Memory B cell (primary cell): ENCODE measurements around the gene TDP1.
"Not testable (repeated sequence)": the region's sequence is repeated elsewhere in the genome, so short reads cannot be mapped to it uniquely, and the experiment has no call there.

Experiments
- ATAC-seq: fragments of 150-1000 bp; cut with Tn5 transposase; 2 replicates; pipeline ENCODE4 v1.10.0; 2021; ENCODE audit warnings: low read depth, mild to moderate bottlenecking, moderate library complexity
- DNase-seq, 2 donors: peaks; one replicate each; pipeline ENCODE4 v3.0.0; 2022; ENCODE audit warnings: low spot score in 2 of 2
- H3K27ac Mint-ChIP-seq: one replicate; pipeline ENCODE4 v1.8.0; 2022; ENCODE audit warnings: mild to moderate bottlenecking, moderate library complexity, mixed read lengths
- H3K27me3 Mint-ChIP-seq: one replicate; pipeline ENCODE4 v1.8.0; 2022; ENCODE audit warnings: mixed read lengths
- H3K36me3 Mint-ChIP-seq: one replicate; pipeline ENCODE4 v1.8.0; 2022; ENCODE audit warnings: mild to moderate bottlenecking, mixed read lengths
- H3K4me1 Mint-ChIP-seq: one replicate; pipeline ENCODE4 v1.8.0; 2022; ENCODE audit warnings: mixed read lengths
- H3K4me3 Mint-ChIP-seq: one replicate; pipeline ENCODE4 v1.8.0; 2022; ENCODE audit warnings: mild to moderate bottlenecking, moderate library complexity, mixed read lengths
- H3K9me3 Mint-ChIP-seq: one replicate; pipeline ENCODE4 v1.8.0; 2022; ENCODE audit warnings: mixed read lengths

TDP1 gene

DNA sequence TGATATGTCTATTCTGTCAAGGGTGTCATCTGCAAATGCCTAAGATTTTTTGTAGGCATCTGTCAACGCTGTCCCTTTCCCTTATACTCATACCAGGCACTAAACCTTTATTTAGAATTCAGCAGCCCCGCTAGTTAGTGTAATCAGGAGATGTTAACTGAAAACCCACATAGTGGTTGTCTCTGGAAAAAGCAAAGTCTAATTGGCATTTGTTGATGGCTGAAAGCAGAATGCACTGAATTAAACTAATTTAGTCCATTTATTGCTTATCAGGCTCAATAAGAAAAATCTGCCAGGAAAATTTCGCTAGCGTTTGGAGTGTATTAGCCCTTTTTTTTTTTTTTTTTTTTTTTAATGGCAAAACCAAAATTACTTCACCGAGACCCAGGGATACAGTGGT is 34.5 kb downstream of the TDP1 start:
- Mint-ChIP-seq H3K4me1 (no peaks in the 10 kb centered on the region), H3K4me3 (no peak overlapping the region), H3K36me3 (peaks cover 36% of the 10 kb centered on the region), H3K9me3 (no peaks in the 10 kb centered on the region), H3K27me3 (no peaks in the 10 kb centered on the region), H3K27ac (no peak overlapping the region)
- DNase-seq, result no peak
- ATAC-seq, result no peak

GRCh38 chr14:89990623-89991275 is 35.0 kb downstream of the TDP1 start:
- no peak for DNase-seq
- no peaks in the 10 kb centered on the region for H3K27me3 Mint-ChIP-seq
- H3K4me1 Mint-ChIP-seq, result no peaks in the 10 kb centered on the region
- H3K27ac Mint-ChIP-seq, result no peak overlapping the region
- ATAC-seq, result no peak
- no peaks in the 10 kb centered on the region for H3K9me3 Mint-ChIP-seq
- no peak overlapping the region for H3K4me3 Mint-ChIP-seq
- peaks cover 40% of the 10 kb centered on the region for H3K36me3 Mint-ChIP-seq

DNA sequence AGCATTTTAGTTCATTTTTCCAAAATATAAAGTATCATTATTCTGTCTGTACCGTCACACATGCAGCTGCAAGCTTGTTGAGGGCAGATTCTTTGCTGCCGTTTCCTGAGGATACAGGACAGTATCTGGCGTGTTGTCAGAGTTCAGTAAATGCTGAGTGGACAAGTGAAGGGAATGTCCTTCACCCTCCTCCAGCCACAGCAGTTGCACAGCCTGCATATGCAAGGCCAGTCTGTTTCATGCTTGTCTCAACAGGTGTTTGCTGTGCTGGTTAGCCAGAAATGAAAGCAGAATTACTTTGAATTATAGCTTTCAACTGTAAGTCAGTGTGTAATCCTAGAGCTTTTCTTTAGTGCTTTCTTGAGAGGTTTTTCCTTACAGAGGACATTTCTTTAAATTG is 36.5 kb downstream of the TDP1 start:
- no peak overlapping the region for H3K27ac Mint-ChIP-seq
- H3K4me3 Mint-ChIP-seq, result no peak overlapping the region
- H3K36me3 Mint-ChIP-seq, result peaks cover 50% of the 10 kb centered on the region
- H3K4me1 Mint-ChIP-seq, result no peaks in the 10 kb centered on the region
- ATAC-seq (no peak), DNase-seq (no peak)
- H3K27me3 Mint-ChIP-seq, result no peaks in the 10 kb centered on the region
- H3K9me3 Mint-ChIP-seq, result no peaks in the 10 kb centered on the region

- H3K36me3 Mint-ChIP-seq, result peaks cover 47% of the 10 kb centered on the region
Measured at GRCh38 chr14:89996963-89997362, 41.2 kb downstream of the TDP1 start.

DNA sequence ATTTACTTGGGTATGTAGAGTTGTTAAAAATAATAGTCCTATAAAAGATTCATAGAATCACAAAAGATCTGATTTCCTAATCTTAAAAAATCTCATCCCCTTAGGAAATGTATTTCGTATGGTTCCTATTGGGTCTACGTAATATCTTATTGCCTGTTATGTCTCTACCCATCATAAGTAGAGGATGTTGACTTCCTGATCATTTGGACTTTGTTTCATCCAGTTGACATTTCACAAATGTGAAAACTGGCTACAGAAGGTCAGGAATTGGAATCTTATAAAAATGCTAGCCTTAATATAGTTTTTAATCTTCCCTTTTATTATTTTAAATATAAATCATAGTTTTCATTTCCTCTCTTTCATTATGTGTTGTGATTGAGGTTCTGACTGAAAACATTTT is 45.2 kb downstream of the TDP1 start:
- H3K9me3 Mint-ChIP-seq, result no peaks in the 10 kb centered on the region
- H3K4me3 Mint-ChIP-seq, result no peak overlapping the region
- H3K36me3 Mint-ChIP-seq, result peaks cover 43% of the 10 kb centered on the region
- no peaks in the 10 kb centered on the region for H3K4me1 Mint-ChIP-seq
- ATAC-seq, result no peak
- DNase-seq, result no peak
- no peaks in the 10 kb centered on the region for H3K27me3 Mint-ChIP-seq
- H3K27ac Mint-ChIP-seq, result no peak overlapping the region

More at GRCh38 chr14:89996963-89997362, 41.2 kb downstream of the TDP1 start:
- no peak overlapping the region for H3K27ac Mint-ChIP-seq
- H3K4me3 Mint-ChIP-seq, result no peak overlapping the region
- no peaks in the 10 kb centered on the region for H3K9me3 Mint-ChIP-seq
- no peak for ATAC-seq
- no peaks in the 10 kb centered on the region for H3K4me1 Mint-ChIP-seq
- H3K27me3 Mint-ChIP-seq, result no peaks in the 10 kb centered on the region
- DNase-seq, result no peak

DNA sequence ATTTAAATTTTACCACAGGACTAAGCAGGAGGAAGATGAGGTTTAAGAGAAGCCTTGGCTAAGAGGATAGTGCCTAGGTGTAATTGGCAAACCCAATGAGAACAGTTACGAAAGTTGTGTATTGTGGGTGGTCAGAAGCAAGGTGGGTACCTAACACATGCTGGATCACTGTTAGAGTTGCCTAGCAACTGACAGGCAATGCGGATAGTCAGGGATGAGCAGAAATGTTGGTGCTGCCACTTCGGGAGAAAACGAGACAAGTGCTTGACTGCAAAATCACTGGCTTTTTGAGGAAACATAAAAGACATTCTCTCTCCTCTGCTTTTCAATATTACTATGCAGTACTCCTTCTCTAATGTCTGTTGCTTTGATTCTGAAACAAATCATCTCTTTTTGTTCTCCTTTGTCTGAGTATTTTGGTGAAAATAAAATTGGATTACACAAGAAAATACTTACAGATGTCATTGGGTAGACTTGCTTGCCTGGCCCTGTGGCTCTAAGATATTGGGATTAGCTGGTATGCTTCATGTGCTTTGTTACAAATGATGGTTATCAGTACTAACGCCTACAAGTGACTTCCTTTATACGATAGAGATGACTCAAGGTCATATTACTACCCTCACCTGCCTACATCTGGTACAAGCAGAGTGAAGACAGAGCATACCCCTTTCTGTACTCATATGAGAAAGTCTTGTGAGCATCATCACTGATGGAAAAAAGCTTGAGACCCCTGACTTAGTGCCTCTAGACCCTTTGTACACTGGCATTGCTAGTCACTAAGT is 48.0 kb downstream of the TDP1 start:
- ATAC-seq (no peak), DNase-seq (no peak)
- Mint-ChIP-seq H3K9me3 (no peaks in the 10 kb centered on the region), H3K27ac (peak overlapping the region; percentile 53), H3K36me3 (peaks cover 37% of the 10 kb centered on the region), H3K27me3 (no peaks in the 10 kb centered on the region), H3K4me1 (no peaks in the 10 kb centered on the region), H3K4me3 (no peak overlapping the region)

DNA sequence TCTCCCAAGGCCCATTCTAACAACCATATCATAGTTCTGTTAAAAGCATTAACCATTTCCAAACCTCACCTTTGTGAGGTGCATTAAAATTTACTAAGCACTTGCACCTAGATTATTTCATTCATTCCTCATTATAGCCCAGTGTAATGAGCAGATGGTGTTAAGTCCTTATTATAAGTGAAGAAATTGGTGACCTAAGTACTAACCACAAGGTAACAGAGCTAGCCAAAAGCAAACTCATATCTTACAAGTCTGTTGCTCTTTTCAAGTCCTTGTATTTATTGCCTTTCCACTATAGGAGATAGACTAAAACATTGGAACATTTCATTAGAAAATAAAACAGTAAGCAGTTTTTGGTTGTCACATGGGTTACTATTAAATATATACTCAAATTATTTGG is 49.7 kb downstream of the TDP1 start:
- peaks cover 47% of the 10 kb centered on the region for H3K36me3 Mint-ChIP-seq

GRCh38 chr14:90005939-90006530 is 50.3 kb downstream of the TDP1 start:
- Mint-ChIP-seq H3K36me3 (peaks cover 50% of the 10 kb centered on the region), H3K4me1 (no peaks in the 10 kb centered on the region), H3K4me3 (no peak overlapping the region), H3K27ac (no peak overlapping the region), H3K27me3 (no peaks in the 10 kb centered on the region), H3K9me3 (peaks cover under 1% of the 10 kb centered on the region)
- DNase-seq, result no peak
- no peak for ATAC-seq

More for the DNA sequence above, 49.7 kb downstream of the TDP1 start:
- DNase-seq (no peak), ATAC-seq (no peak)
- Mint-ChIP-seq H3K27me3 (no peaks in the 10 kb centered on the region), H3K4me1 (no peaks in the 10 kb centered on the region), H3K4me3 (no peak overlapping the region), H3K9me3 (no peaks in the 10 kb centered on the region), H3K27ac (no peak overlapping the region)

DNA sequence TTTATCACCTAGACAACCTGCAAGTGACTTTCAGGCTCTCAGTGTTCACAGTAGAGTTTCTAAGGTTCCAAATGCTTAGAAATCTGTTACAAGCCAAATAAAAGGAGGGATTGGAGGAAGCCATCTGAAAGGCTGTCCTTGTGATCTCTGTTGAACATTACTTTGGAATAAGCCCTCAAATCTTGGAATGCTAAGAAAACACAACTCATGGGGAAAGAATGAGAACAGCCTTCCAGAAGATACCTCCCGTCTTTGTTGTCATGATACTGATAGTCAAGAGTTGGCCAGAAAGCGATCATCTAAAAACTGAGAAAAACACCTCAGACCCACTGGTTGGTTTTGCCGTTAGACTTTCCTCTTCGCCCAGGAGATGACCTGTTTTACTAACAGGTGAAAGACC is 61.6 kb downstream of the TDP1 start:
- H3K4me1 Mint-ChIP-seq, result peaks cover 2% of the 10 kb centered on the region
- no peaks in the 10 kb centered on the region for H3K27me3 Mint-ChIP-seq
- ATAC-seq (no peak), DNase-seq (no peak)
- H3K36me3 Mint-ChIP-seq, result peaks cover 44% of the 10 kb centered on the region
- H3K4me3 Mint-ChIP-seq, result no peak overlapping the region
- H3K9me3 Mint-ChIP-seq, result peaks cover 3% of the 10 kb centered on the region
- no peak overlapping the region for H3K27ac Mint-ChIP-seq

DNA sequence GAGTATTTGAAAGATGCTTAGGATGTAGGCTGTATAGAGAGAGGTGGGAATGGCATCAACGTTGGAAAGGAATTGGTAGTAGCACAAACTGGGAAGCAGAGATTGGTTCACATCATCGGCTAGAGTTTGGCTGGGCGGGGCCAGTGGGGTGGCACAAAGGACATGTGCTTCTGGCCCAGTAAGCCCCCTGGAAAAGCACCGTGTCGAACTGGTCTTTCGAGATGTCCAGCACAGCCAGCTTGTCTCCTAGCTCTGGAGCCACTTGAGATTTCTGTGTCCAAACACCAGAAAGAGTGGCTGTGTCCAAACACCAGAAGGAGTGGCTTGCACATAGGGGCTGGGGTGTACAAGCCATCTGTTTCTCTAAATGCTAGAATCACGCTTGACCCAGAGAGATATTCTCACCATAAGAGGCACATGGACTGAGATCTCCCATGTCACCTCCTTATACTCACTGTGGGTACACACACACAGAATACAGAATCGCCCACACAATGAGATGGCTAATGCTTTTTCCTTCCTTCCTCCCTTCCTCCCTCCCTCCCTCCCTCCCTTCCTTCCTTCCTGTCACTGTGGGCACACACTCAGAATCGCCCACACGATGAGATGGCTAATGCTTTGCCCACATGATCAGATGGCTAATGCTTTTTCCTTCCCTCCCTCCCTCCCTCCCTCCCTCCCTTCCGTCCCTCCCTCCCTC is 64.2 kb downstream of the TDP1 start:
- Mint-ChIP-seq H3K27ac (no peak overlapping the region), H3K9me3 (peaks cover 1% of the 10 kb centered on the region), H3K4me1 (no peaks in the 10 kb centered on the region), H3K4me3 (no peak overlapping the region), H3K27me3 (no peaks in the 10 kb centered on the region), H3K36me3 (peaks cover 48% of the 10 kb centered on the region)
- ATAC-seq, result no peak
- DNase-seq, result no peak

GRCh38 chr14:90023176-90023896 is 67.6 kb downstream of the TDP1 start:
- H3K4me3 Mint-ChIP-seq, result no peak overlapping the region
- H3K27me3 Mint-ChIP-seq, result no peaks in the 10 kb centered on the region
- peaks cover 55% of the 10 kb centered on the region for H3K36me3 Mint-ChIP-seq
- ATAC-seq (no peak), DNase-seq (no peak)
- no peak overlapping the region for H3K27ac Mint-ChIP-seq
- H3K4me1 Mint-ChIP-seq, result no peaks in the 10 kb centered on the region
- peaks cover 1% of the 10 kb centered on the region for H3K9me3 Mint-ChIP-seq

GRCh38 chr14:90024910-90025309 is 69.2 kb downstream of the TDP1 start:
- Mint-ChIP-seq H3K4me1 (no peaks in the 10 kb centered on the region), H3K36me3 (peaks cover 50% of the 10 kb centered on the region), H3K4me3 (no peak overlapping the region), H3K27ac (no peak overlapping the region), H3K9me3 (no peaks in the 10 kb centered on the region), H3K27me3 (no peaks in the 10 kb centered on the region)
- no peak for DNase-seq
- ATAC-seq, result no peak

GRCh38 chr14:90026608-90027007 is 70.9 kb downstream of the TDP1 start:
- H3K36me3 Mint-ChIP-seq, result peaks cover 50% of the 10 kb centered on the region
- H3K27me3 Mint-ChIP-seq, H3K4me1 Mint-ChIP-seq: not testable (repeated sequence)

More at GRCh38 chr14:90026608-90027007, 70.9 kb downstream of the TDP1 start:
- not testable (repeated sequence) for H3K27ac Mint-ChIP-seq, H3K4me3 Mint-ChIP-seq, DNase-seq, ATAC-seq, H3K9me3 Mint-ChIP-seq
